ENCODE measurements around the gene PLK4. TPM values are rescaled to one million over a fixed set of nuclear protein-coding genes. Genes with fewer than 3 reads are reported as not detected.
"Not testable (repeated sequence)": the region's sequence is repeated elsewhere in the genome, so short reads cannot be mapped to it uniquely, and the experiment has no call there.

The PLK4 gene
- 19.2 and 33.5 TPM in 2 replicates for total RNA-seq

GRCh38 chr4:127880763-127881562, at the start of gene PLK4:
Gene PLK4 (plus strand): TSS chr4:127880893. CDS start chr4:127881135, 242 bp downstream.
- DNase-seq (ENCODE audit: low read depth, low spot score) = peak; percentile 75

GRCh38 chr4:127832585-127832984, 48.1 kb upstream of the PLK4 start:
- no peak for DNase-seq (ENCODE audit: low read depth, low spot score)

GRCh38 chr4:127843704-127844600, 36.7 kb upstream of the PLK4 start:
- no peak for DNase-seq (ENCODE audit: low read depth, low spot score)

- DNase-seq (ENCODE audit: low read depth, low spot score) = no peak
Observed at GRCh38 chr4:127844601-127845116, 36.0 kb upstream of the PLK4 start.

- DNase-seq (ENCODE audit: low read depth, low spot score) = no peak
Observed at GRCh38 chr4:127846061-127846460, 34.6 kb upstream of the PLK4 start.

- DNase-seq (ENCODE audit: low read depth, low spot score) = no peak
Observed at GRCh38 chr4:127846765-127847164, 33.9 kb upstream of the PLK4 start.

- DNase-seq (ENCODE audit: low read depth, low spot score) = peak; percentile 19
Observed at GRCh38 chr4:127849505-127850234, 31.0 kb upstream of the PLK4 start.

- no peak for DNase-seq (ENCODE audit: low read depth, low spot score)
Observed at GRCh38 chr4:127852661-127853060, 28.0 kb upstream of the PLK4 start.

- no peak for DNase-seq (ENCODE audit: low read depth, low spot score)
Observed at GRCh38 chr4:127856196-127856812, 24.4 kb upstream of the PLK4 start.

GRCh38 chr4:127856813-127857447, 23.8 kb upstream of the PLK4 start:
- no peak for DNase-seq (ENCODE audit: low read depth, low spot score)

GRCh38 chr4:127857641-127858040, 23.1 kb upstream of the PLK4 start:
- no peak for DNase-seq (ENCODE audit: low read depth, low spot score)

- no peak for DNase-seq (ENCODE audit: low read depth, low spot score)
Observed at GRCh38 chr4:127868196-127868595, 12.5 kb upstream of the PLK4 start.

- no peak for DNase-seq (ENCODE audit: low read depth, low spot score)
Observed at GRCh38 chr4:127870281-127870680, 10.4 kb upstream of the PLK4 start.

- peak; percentile 68 for DNase-seq (ENCODE audit: low read depth, low spot score)
Observed at GRCh38 chr4:127870688-127871087, 10.0 kb upstream of the PLK4 start.

GRCh38 chr4:127875791-127876190, 4.9 kb upstream of the PLK4 start:
- no peak for DNase-seq (ENCODE audit: low read depth, low spot score)

GRCh38 chr4:127881563-127881864, 821 bp downstream of the PLK4 start:
- no peak for DNase-seq (ENCODE audit: low read depth, low spot score)

GRCh38 chr4:127888559-127888958, 7.9 kb downstream of the PLK4 start:
- no peak for DNase-seq (ENCODE audit: low read depth, low spot score)

- DNase-seq (ENCODE audit: low read depth, low spot score) = no peak
Observed at GRCh38 chr4:127889903-127890302, 9.2 kb downstream of the PLK4 start.

- DNase-seq (ENCODE audit: low read depth, low spot score) = no peak
Observed at GRCh38 chr4:127896069-127896468, 15.4 kb downstream of the PLK4 start.

GRCh38 chr4:127896528-127896927, 15.8 kb downstream of the PLK4 start:
- DNase-seq (ENCODE audit: low read depth, low spot score) = no peak

- not testable (repeated sequence) for DNase-seq (ENCODE audit: low read depth, low spot score)
Observed at GRCh38 chr4:127899682-127900081, 19.0 kb downstream of the PLK4 start.
